AG08395 (cell line): ENCODE data around the gene MRGPRE.

Experiments used
- DNase-seq: peaks from one replicate; pipeline ENCODE4 v3.0.0; 2012; ENCODE audit warnings: mixed read lengths, low spot score

MRGPRE gene

GRCh38 chr11:3213659-3214419 lies 18.4 kb downstream of the MRGPRE start:
- DNase-seq = no peak

GRCh38 chr11:3208272-3208671 lies 23.9 kb downstream of the MRGPRE start:
- no peak for DNase-seq

- no peak for DNase-seq
Observed at GRCh38 chr11:3207526-3208189, 24.6 kb downstream of the MRGPRE start.

GRCh38 chr11:3206922-3207204 lies 25.4 kb downstream of the MRGPRE start:
- no peak for DNase-seq

GRCh38 chr11:3206156-3206921 lies 25.9 kb downstream of the MRGPRE start:
- no peak for DNase-seq

GRCh38 chr11:3205261-3206155 lies 26.7 kb downstream of the MRGPRE start:
- DNase-seq = peak; percentile 22

GRCh38 chr11:3204141-3205015 lies 27.8 kb downstream of the MRGPRE start:
- DNase-seq = no peak

GRCh38 chr11:3203221-3204043 lies 28.8 kb downstream of the MRGPRE start:
- DNase-seq = no peak

- DNase-seq = no peak
Observed at GRCh38 chr11:3202759-3203158, 29.5 kb downstream of the MRGPRE start.

- no peak for DNase-seq
Observed at GRCh38 chr11:3202305-3202704, 29.9 kb downstream of the MRGPRE start.

GRCh38 chr11:3201677-3202181 lies 30.5 kb downstream of the MRGPRE start:
- DNase-seq = no peak

- DNase-seq = no peak
Observed at GRCh38 chr11:3201112-3201581, 31.1 kb downstream of the MRGPRE start.

- no peak for DNase-seq
Observed at GRCh38 chr11:3200388-3201111, 31.7 kb downstream of the MRGPRE start.

- DNase-seq = no peak
Observed at GRCh38 chr11:3199537-3200295, 32.5 kb downstream of the MRGPRE start.

GRCh38 chr11:3198815-3199214 lies 33.4 kb downstream of the MRGPRE start:
- DNase-seq = no peak

GRCh38 chr11:3197878-3198528 lies 34.2 kb downstream of the MRGPRE start:
- no peak for DNase-seq

GRCh38 chr11:3197044-3197695 lies 35.0 kb downstream of the MRGPRE start:
- no peak for DNase-seq
